Stimulated activated CD4-positive, alpha-beta T cell treated with anti-CD3 and anti-CD28 coated beads, Interleukin-12 subunit alpha, Interleukin-12 subunit beta, amount 100 ng/mL, for 48 hours (primary cell): ENCODE data around the gene ZXDC.

Experiments
- DNase-seq, 3 donors: peaks; one replicate each; pipeline ENCODE4 v3.0.0-alpha.2; 2020; ENCODE audit warnings: low read depth in 2 of 3, low spot score in 1 of 3

The ZXDC gene

GRCh38 chr3:126454437-126455198 is 21.1 kb downstream of the ZXDC start:
- DNase-seq: no peak

- no peak for DNase-seq
Measured at GRCh38 chr3:126454025-126454424, 21.7 kb downstream of the ZXDC start.

GRCh38 chr3:126452213-126452612 is 23.5 kb downstream of the ZXDC start:
- DNase-seq: no peak

GRCh38 chr3:126451511-126451910 is 24.2 kb downstream of the ZXDC start:
- no peak for DNase-seq

- no peak for DNase-seq
Measured at GRCh38 chr3:126450744-126451143, 24.9 kb downstream of the ZXDC start.

GRCh38 chr3:126450219-126450618 is 25.5 kb downstream of the ZXDC start:
- no peak for DNase-seq

GRCh38 chr3:126449621-126450051 is 26.1 kb downstream of the ZXDC start:
- no peak for DNase-seq

- DNase-seq: no peak
Measured at GRCh38 chr3:126448893-126449180, 26.9 kb downstream of the ZXDC start.

GRCh38 chr3:126448136-126448892 is 27.4 kb downstream of the ZXDC start:
- DNase-seq: no peak

GRCh38 chr3:126447456-126448106 is 28.1 kb downstream of the ZXDC start:
- no peak for DNase-seq

- DNase-seq: no peak
Measured at GRCh38 chr3:126446791-126447190, 28.9 kb downstream of the ZXDC start.

- no peak for DNase-seq
Measured at GRCh38 chr3:126446301-126446700, 29.4 kb downstream of the ZXDC start.

GRCh38 chr3:126445506-126445905 is 30.2 kb downstream of the ZXDC start:
- DNase-seq: no peak

- DNase-seq: no peak
Measured at GRCh38 chr3:126442856-126443242, 32.8 kb downstream of the ZXDC start.

GRCh38 chr3:126442094-126442855 is 33.4 kb downstream of the ZXDC start:
- no peak for DNase-seq

GRCh38 chr3:126441256-126441880 is 34.3 kb downstream of the ZXDC start:
- DNase-seq: no peak

- no peak for DNase-seq
Measured at GRCh38 chr3:126440709-126440995, 35.0 kb downstream of the ZXDC start.

GRCh38 chr3:126439968-126440708 is 35.6 kb downstream of the ZXDC start:
- no peak for DNase-seq

- DNase-seq: no peak
Measured at GRCh38 chr3:126439346-126439967, 36.2 kb downstream of the ZXDC start.

- DNase-seq: no peak
Measured at GRCh38 chr3:126438746-126439145, 36.9 kb downstream of the ZXDC start.
